NCI-H226 (cell line): Measurements from ENCODE around the gene TXNDC12.
"Not testable (repeated sequence)": the region's sequence is repeated elsewhere in the genome, so short reads cannot be mapped to it uniquely, and the experiment has no call there.

ENCODE experiments used
- DNase-seq: peaks from one replicate; pipeline ENCODE4 v3.0.0-alpha.2; 2015

TXNDC12 gene

GRCh38 chr1:52055066-52055865, at the start of gene TXNDC12:
TXNDC12 (minus strand) TSS chr1:52055191; CDS start chr1:52055096, 95 bp downstream.
- DNase-seq = peak; percentile 89

GRCh38 chr1:52102336-52103013, 47.5 kb upstream of the TXNDC12 start:
- DNase-seq = no peak

- DNase-seq = no peak
Observed at GRCh38 chr1:52098139-52098871, 43.3 kb upstream of the TXNDC12 start.

GRCh38 chr1:52096216-52096615, 41.2 kb upstream of the TXNDC12 start:
- DNase-seq = no peak

- DNase-seq = not testable (repeated sequence)
Observed at GRCh38 chr1:52094300-52094699, 39.3 kb upstream of the TXNDC12 start.

- not testable (repeated sequence) for DNase-seq
Observed at GRCh38 chr1:52087892-52088291, 32.9 kb upstream of the TXNDC12 start.

GRCh38 chr1:52080014-52080415, 25.0 kb upstream of the TXNDC12 start:
- DNase-seq = no peak

- DNase-seq = not testable (repeated sequence)
Observed at GRCh38 chr1:52077277-52077676, 22.3 kb upstream of the TXNDC12 start.

- DNase-seq = no peak
Observed at GRCh38 chr1:52072291-52072690, 17.3 kb upstream of the TXNDC12 start.

GRCh38 chr1:52070704-52071103, 15.7 kb upstream of the TXNDC12 start:
- no peak for DNase-seq

- DNase-seq = no peak
Observed at GRCh38 chr1:52063192-52063591, 8.2 kb upstream of the TXNDC12 start.

- DNase-seq = no peak
Observed at GRCh38 chr1:52060822-52061221, 5.8 kb upstream of the TXNDC12 start.

- DNase-seq = no peak
Observed at GRCh38 chr1:52059888-52060287, 4.9 kb upstream of the TXNDC12 start.

GRCh38 chr1:52059321-52059720, 4.3 kb upstream of the TXNDC12 start:
- DNase-seq = peak; percentile 45

GRCh38 chr1:52057876-52058415, 3.0 kb upstream of the TXNDC12 start:
- DNase-seq = no peak

- DNase-seq = no peak
Observed at GRCh38 chr1:52057255-52057654, 2.3 kb upstream of the TXNDC12 start.

- DNase-seq = peak; percentile 20
Observed at GRCh38 chr1:52056937-52057231, 1.9 kb upstream of the TXNDC12 start.

GRCh38 chr1:52056163-52056936, 1.4 kb upstream of the TXNDC12 start, which contains the start of gene BTF3L4:
BTF3L4 (plus strand) TSS chr1:52056295; CDS start chr1:52059848, 3,553 bp downstream.
- peak; percentile 93 for DNase-seq

- DNase-seq = no peak
Observed at GRCh38 chr1:52055866-52056162, 823 bp upstream of the TXNDC12 start.

GRCh38 chr1:52054496-52055065, 410 bp downstream of the TXNDC12 start:
- no peak for DNase-seq

GRCh38 chr1:52053862-52054261, 1.1 kb downstream of the TXNDC12 start:
- DNase-seq = no peak

GRCh38 chr1:52049337-52049736, 5.7 kb downstream of the TXNDC12 start:
- not testable (repeated sequence) for DNase-seq
